ENCODE data around the gene ATAT1. TPM values are rescaled to one million over a fixed set of nuclear protein-coding genes. Genes with fewer than 3 reads are reported as not detected.
A peak's percentile ranks its signal among the peaks of the same experiment; 100 is the strongest.

Gene ATAT1
- total and polyA plus RNA-seq, 9 of the 15 experiments (the other 6 are each of a cell fraction or from before 2014, with no cell fraction given), result 0.65 to 5.8 (median 1.6) TPM

DNA sequence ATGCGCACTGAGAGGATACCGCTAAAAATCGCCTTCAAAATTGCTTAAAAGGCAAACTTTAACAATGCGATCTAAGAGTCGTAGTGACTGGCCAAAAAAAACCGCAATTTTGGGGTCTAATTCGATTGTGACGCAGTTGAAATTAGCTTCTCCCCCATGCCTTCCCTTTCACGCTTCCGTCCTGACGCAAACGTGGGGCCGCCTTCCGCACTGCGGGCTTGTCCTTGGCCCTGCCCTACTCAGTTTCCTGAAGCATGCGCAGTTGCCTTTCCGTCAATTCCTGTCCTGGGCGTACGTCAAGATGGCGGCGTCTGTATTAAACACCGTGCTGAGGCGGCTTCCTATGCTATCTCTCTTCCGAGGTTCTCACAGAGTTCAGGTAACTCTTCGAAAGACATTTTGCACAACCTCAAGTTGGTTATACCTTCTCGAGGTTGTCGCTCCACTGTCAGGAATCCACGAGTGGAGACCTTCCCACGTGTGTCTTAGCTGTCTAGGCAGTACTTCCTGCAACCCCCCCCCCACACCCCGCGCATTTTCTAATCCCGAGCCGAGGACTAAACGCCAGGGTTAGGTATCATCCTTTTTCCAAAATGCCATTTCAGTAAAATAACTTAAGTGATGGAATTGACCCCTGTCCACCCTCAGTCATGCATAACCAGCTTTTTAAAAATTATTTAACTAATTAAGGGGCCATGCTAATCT is 9.0 kb upstream of the ATAT1 start, which contains the start of gene MRPS18B (continued):
- no peak for TF ChIP-seq CBX8 (IDR thresholded peaks at IDR 0.05; ENCODE audit: borderline replicate concordance, extremely low read depth, low read depth, low read length, poor library complexity, severe bottlenecking)
- no peak for TF ChIP-seq SRSF3 (IDR thresholded peaks at IDR 0.05; ENCODE audit: insufficient read depth, low read length)
- TF ChIP-seq HNRNPLL (IDR thresholded peaks at IDR 0.05; ENCODE audit: low read depth, low read length, poor library complexity, severe bottlenecking), result peak; percentile 96
- no peak for TF ChIP-seq RFX5 (IDR thresholded peaks at IDR 0.05; ENCODE audit: low read depth, low read length)
- TF ChIP-seq POU5F1 (IDR thresholded peaks at IDR 0.05; ENCODE audit: borderline replicate concordance, low read depth, low read length, partially characterized antibody), result no peak
- no peak for TF ChIP-seq RBM17 (IDR thresholded peaks at IDR 0.05; ENCODE audit: borderline replicate concordance, low read depth, low read length)
- TF ChIP-seq PREB (CRISPR knock-in tag; IDR thresholded peaks at IDR 0.05), result no peak
- TF ChIP-seq HDAC8 (tag; IDR thresholded peaks at IDR 0.05), result no peak
- peak in 1 of 2 experiments; percentile 50; a peak in 1 of 4 replicates for TF ChIP-seq KDM4B (IDR thresholded peaks at IDR 0.05; ENCODE audit: borderline replicate concordance in 2 of 2, low read depth in 1 of 2)
- TF ChIP-seq EHMT2 (IDR thresholded peaks at IDR 0.05), result no peak
- TF ChIP-seq ZNF717 (CRISPR knock-in tag; IDR thresholded peaks at IDR 0.05), result no peak
- no peak for TF ChIP-seq XRCC3 (IDR thresholded peaks at IDR 0.05)
- TF ChIP-seq, protein P1, sequence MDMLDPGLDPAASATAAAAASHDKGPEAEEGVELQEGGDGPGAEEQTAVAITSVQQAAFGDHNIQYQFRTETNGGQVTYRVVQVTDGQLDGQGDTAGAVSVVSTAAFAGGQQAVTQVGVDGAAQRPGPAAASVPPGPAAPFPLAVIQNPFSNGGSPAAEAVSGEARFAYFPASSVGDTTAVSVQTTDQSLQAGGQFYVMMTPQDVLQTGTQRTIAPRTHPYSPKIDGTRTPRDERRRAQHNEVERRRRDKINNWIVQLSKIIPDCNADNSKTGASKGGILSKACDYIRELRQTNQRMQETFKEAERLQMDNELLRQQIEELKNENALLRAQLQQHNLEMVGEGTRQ (CRISPR knock-in tag; IDR thresholded peaks at IDR 0.05), result no peak
- TF ChIP-seq ZNF512 (tag; IDR thresholded peaks at IDR 0.05), result no peak
- TF ChIP-seq SAFB (IDR thresholded peaks at IDR 0.05; ENCODE audit: borderline replicate concordance, low read depth, low read length), result no peak
- TF ChIP-seq RAD51 (IDR thresholded peaks at IDR 0.05; ENCODE audit: borderline replicate concordance, low read depth), result no peak; the same call in 1 of the 2 replicates
- no peak; the same call in 1 of the 2 replicates for TF ChIP-seq HOXB6 (CRISPR knock-in tag; IDR thresholded peaks at IDR 0.05; ENCODE audit: borderline replicate concordance)
- no peak for TF ChIP-seq KAT8 (IDR thresholded peaks at IDR 0.05; ENCODE audit: low read depth)
- no peak for TF ChIP-seq GATAD2B (IDR thresholded peaks at IDR 0.05; ENCODE audit: borderline replicate concordance)
- TF ChIP-seq TCF7L2 (IDR thresholded peaks at IDR 0.05; ENCODE audit: low read depth, low read length), result no peak
- peak; percentile 59; the same call in 1 of the 2 replicates for TF ChIP-seq JUN (IDR thresholded peaks at IDR 0.05; ENCODE audit: borderline replicate concordance, low read depth, low read length)
- no peak for TF ChIP-seq JUN (CRISPR knock-in tag; IDR thresholded peaks at IDR 0.05; ENCODE audit: borderline replicate concordance)
- TF ChIP-seq TGIF2 (CRISPR knock-in tag; IDR thresholded peaks at IDR 0.05), result no peak; the same call in 1 of the 2 replicates
- TF ChIP-seq EZH2 (IDR thresholded peaks at IDR 0.05; ENCODE audit: borderline replicate concordance, low read depth, low read length), result no peak

All from K562 (cell line).